NB4 (cell line): Measurements from ENCODE around the gene WDR70.
"Not testable (repeated sequence)": the region's sequence is repeated elsewhere in the genome, so short reads cannot be mapped to it uniquely, and the experiment has no call there.

Source experiments
- DNase-seq: peaks from one replicate; pipeline ENCODE4 v3.0.0; 2010; ENCODE audit warnings: low read depth
- H3K4me3 ChIP-seq: one replicate; pipeline ENCODE4 v1.5.1; 2011; ENCODE audit warnings: mild to moderate bottlenecking, low read depth, low read length, moderate library complexity
- MYC ChIP-seq: IDR thresholded peaks from 2 replicates; pipeline ENCODE4 v1.6.1; 2011; ENCODE audit warnings: low read depth, low read length
- POLR2A ChIP-seq: IDR thresholded peaks from 2 replicates; pipeline ENCODE4 v1.6.1; 2011; ENCODE audit warnings: mild to moderate bottlenecking; ENCODE audit not compliant: insufficient read length; ENCODE audit errors: extremely low read depth
- TF ChIP-seq, protein P1 (sequence below): IDR thresholded peaks from one replicate; pipeline ENCODE4 v1.5.1; 2012; ENCODE audit warnings: low read depth, low read length
- TF ChIP-seq, protein P2 (sequence below): IDR thresholded peaks from 2 replicates; pipeline ENCODE4 v1.6.1; 2011; ENCODE audit warnings: low read depth, low read length

The WDR70 gene

DNA sequence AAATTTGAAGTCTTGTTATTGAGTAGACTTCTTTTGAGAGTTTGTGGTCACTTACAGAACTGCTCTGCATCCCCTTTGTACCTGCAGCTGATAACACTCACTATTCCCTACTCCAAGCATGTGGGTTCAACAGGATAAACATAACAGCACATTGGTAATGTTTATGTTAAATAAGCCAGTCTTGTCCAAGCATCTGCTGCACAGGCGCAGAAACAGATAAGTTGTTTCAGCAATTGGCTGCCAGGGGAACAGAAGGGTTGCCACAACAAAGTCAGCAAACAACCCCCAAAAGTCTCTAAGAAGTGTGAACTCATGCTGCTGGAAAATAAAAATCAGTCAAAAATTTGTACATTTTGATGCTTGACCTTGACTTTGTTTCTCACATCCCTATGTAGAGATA is 286.2 kb downstream of the WDR70 start:
- no peak overlapping the region for H3K4me3 ChIP-seq
- no peak for DNase-seq
- TF ChIP-seq MYC (no peak), POLR2A (no peak)
- TF ChIP-seq, protein P1, sequence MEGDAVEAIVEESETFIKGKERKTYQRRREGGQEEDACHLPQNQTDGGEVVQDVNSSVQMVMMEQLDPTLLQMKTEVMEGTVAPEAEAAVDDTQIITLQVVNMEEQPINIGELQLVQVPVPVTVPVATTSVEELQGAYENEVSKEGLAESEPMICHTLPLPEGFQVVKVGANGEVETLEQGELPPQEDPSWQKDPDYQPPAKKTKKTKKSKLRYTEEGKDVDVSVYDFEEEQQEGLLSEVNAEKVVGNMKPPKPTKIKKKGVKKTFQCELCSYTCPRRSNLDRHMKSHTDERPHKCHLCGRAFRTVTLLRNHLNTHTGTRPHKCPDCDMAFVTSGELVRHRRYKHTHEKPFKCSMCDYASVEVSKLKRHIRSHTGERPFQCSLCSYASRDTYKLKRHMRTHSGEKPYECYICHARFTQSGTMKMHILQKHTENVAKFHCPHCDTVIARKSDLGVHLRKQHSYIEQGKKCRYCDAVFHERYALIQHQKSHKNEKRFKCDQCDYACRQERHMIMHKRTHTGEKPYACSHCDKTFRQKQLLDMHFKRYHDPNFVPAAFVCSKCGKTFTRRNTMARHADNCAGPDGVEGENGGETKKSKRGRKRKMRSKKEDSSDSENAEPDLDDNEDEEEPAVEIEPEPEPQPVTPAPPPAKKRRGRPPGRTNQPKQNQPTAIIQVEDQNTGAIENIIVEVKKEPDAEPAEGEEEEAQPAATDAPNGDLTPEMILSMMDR: no peak
- TF ChIP-seq, protein P2, sequence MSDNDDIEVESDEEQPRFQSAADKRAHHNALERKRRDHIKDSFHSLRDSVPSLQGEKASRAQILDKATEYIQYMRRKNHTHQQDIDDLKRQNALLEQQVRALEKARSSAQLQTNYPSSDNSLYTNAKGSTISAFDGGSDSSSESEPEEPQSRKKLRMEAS: no peak

DNA sequence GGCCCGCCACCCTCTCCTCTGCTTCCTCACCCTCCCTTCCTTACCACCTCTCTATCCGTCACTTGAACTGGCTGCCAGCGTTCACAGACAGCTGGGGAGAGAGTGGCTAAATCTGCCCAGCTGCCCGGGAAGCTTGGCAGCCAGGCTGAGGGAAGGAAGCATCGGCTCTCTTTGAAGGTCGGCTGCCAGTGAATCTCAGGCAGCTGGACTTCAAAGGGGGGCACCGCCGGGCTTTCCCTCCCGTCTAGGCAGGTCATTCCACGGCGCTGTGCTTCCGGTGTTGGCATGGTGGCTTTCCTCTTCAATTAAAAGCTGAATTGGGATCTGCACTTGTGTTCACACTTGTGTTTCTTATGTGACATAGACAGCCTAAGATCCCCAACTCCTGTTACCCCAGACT is 286.8 kb downstream of the WDR70 start:
- DNase-seq: no peak
- no peak overlapping the region for H3K4me3 ChIP-seq
- no peak for TF ChIP-seq POLR2A
- no peak for TF ChIP-seq MYC
- TF ChIP-seq, protein P1: no peak
- TF ChIP-seq, protein P2: no peak

DNA sequence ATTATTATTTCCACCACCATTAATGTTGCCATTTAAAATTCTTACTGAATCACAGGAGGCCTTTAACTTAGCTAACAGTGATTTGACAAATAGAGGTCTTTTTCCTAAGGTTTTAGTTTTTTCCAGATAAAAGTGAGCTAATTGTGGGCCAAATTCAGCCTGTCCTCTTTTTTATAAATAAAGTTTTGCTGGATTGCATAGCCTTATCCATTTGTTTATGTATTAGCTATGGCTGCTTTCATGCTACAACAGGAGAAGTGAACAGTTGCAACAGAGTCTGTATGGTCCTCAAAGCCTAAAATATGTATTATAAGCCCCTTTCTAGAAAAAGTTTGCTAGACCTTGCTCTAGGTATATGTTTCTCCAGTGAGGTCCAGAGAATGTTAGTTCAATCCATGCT is 288.3 kb downstream of the WDR70 start:
- H3K4me3 ChIP-seq: no peak overlapping the region
- no peak for DNase-seq

DNA sequence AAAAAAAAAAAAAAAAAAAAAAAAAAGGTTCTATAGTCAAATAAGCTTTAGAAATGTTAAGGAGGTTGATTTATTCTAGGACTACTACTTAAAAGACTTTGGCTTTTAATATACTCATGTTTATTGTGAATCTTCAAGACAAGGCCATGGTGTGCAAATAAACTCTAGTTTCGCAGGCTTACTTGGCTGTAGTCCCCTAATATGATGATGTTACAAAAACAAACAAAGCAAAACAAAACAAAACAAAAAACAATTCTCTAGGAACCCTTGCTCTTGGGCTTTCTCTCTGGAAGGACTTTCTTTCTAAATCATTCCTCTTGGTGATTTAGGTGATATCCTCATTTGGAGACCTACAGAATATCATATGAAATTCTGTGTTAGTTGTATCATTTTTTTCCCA is 288.7 kb downstream of the WDR70 start:
- no peak overlapping the region for H3K4me3 ChIP-seq
- no peak for DNase-seq
- TF ChIP-seq POLR2A (no peak), MYC (no peak)
- TF ChIP-seq, protein P1: no peak
- TF ChIP-seq, protein P2: no peak

More for the DNA sequence above, 288.3 kb downstream of the WDR70 start:
- TF ChIP-seq MYC (no peak), POLR2A (no peak)
- TF ChIP-seq, protein P2: no peak
- TF ChIP-seq, protein P1: no peak

DNA sequence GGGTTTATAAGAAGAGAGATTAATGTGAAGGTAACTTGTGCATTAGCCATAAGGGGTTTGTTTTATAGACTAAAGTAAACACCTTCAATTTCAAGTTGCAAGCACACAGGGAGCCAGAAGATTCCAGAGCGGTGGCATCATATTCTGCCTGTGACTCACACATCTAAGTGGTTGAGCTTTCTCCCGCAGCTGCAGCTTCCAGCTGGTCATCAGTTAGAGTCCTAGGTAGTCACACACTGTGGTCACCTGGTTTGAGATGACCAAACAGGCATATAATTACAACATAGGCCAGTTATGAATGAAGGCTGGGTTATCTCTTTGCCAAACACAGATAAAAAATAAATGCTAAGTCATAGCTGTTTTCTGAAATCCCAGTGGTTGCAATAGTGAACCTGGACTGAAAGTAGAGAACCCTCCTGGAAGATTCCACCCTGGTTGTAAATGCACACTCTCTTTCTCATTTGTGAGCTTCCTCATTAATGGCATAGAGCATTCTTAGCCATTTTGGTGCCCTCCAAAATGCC is 289.5 kb downstream of the WDR70 start:
- H3K4me3 ChIP-seq: no peak overlapping the region
- TF ChIP-seq, protein P2: no peak
- no peak for TF ChIP-seq MYC
- TF ChIP-seq, protein P1: no peak
- no peak for TF ChIP-seq POLR2A
- DNase-seq: peak; percentile 29

DNA sequence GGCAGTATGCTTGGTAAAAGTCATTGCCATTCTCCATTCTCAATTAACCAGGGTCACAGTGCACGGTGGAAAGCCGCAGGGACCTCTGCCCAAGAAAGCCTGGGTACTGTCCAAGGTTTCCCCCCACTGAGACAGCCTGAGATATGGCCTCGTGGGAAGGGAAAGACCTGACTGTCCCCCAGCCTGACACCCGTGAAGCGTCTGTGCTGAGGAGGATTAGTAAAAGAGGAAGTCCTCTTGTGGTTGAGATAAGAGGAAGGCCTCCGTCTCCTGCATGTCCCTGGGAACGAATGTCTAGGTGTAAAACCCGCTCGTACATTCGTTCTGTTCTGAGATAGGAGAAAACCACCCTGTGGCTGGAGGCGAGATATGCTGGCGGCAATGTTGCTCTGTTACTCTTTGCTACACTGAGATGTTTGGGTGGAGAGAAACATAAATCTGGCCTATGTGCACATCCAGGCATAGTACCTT is 293.0 kb downstream of the WDR70 start:
- not testable (repeated sequence) for H3K4me3 ChIP-seq
- DNase-seq: peak; percentile 90
- peak; percentile 45 for TF ChIP-seq MYC

DNA sequence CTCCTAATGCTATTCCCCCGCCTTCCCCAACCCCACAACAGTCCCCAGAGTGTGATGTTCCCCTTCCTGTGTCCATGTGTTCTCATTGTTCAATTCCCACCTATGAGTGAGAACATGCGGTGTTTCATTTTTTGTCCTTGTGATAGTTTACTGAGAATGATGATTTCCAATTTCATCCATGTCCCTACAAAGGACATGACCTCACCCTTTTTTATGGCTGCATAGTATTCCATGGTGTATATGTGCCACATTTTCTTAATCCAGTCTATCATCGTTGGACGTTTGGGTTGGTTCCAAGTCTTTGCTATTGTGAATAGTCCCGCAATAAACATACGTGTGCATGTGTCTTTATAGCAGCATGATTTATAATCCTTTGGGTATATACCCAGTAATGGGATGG is 295.2 kb downstream of the WDR70 start:
- H3K4me3 ChIP-seq, DNase-seq: not testable (repeated sequence)

DNA sequence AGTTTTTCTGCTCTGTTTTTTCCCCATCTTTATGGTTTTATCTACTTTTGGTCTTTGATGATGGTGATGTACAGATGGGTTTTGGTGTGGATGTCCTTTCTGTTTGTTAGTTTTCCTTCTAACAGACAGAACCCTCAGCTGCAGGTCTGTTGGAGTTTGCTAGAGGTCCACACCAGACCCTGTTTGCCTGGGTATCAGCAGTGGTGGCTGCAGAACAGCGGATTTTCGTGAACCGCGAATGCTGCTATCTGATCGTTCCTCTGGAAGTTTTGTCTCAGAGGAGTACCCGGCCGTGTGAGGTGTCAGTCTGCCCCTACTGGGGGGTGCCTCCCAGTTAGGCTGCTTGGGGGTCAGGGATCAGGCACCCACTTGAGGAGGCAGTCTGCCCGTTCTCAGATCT is 300.2 kb downstream of the WDR70 start:
- H3K4me3 ChIP-seq: not testable (repeated sequence)

DNA sequence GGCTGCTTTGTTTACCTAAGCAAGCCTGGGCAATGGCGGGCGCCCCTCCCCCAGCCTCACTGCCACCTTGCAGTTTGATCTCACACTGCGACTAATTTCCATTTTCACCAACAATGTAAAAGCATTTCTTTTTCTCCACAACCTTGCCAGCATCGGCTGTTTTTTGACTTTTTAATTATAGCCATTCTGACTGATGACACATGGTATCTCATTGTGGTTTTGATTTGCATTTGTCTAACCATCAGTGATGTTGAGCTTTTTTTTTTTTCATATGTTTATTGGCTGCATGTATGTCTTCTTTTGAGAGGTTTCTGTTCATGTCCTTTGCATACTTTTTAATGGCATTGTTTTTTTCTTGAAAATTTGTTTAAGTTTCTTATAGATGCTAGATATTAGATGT is 300.8 kb downstream of the WDR70 start:
- DNase-seq, H3K4me3 ChIP-seq: not testable (repeated sequence)

More for the DNA sequence above, 300.2 kb downstream of the WDR70 start:
- not testable (repeated sequence) for DNase-seq
